HG02981 (cell line): ENCODE measurements around the gene UVSSA.

Source experiments
- ATAC-seq: cut with Tn5 transposase; IDR thresholded peaks from one replicate; pipeline ENCODE4 v1.9.1; 2021; ENCODE audit warnings: mild to moderate bottlenecking, moderate library complexity; ENCODE audit not compliant: unreplicated experiment

UVSSA gene, protein sequence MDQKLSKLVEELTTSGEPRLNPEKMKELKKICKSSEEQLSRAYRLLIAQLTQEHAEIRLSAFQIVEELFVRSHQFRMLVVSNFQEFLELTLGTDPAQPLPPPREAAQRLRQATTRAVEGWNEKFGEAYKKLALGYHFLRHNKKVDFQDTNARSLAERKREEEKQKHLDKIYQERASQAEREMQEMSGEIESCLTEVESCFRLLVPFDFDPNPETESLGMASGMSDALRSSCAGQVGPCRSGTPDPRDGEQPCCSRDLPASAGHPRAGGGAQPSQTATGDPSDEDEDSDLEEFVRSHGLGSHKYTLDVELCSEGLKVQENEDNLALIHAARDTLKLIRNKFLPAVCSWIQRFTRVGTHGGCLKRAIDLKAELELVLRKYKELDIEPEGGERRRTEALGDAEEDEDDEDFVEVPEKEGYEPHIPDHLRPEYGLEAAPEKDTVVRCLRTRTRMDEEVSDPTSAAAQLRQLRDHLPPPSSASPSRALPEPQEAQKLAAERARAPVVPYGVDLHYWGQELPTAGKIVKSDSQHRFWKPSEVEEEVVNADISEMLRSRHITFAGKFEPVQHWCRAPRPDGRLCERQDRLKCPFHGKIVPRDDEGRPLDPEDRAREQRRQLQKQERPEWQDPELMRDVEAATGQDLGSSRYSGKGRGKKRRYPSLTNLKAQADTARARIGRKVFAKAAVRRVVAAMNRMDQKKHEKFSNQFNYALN

DNA sequence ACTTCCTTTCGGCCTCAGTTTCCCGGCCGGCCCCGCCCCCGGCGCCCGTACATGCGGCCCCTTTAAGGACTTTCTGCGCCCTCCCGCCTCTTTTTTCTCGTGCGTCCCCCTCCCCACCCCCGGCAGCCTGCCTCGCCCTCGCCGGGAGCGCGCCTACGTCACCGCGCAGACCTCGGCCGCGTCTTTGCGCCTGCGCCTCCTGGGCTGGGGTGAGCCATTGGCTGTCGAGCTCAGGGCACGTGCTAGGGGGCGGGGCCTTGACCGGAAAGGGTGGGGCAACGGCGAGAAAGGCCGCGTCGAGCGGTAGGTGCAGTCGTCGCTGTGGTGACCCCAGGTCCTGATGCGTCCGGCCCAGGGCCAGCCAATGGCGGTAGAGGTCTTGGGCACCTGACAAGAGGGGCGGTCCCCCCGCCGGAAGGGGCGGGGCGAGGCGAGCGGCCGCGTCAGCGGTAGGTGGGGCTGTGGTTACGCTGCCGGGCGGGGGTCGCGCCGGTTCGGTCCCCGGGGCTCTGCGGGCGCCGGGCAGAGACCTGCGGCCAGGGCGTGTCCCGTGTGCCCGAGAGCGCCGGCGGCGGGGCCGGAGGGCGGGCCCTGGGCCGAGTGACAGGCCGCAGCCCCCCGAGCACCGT is at the start of gene UVSSA:
TSS of gene UVSSA (plus strand) at position 428 of the 629 bp plus-strand sequence. CDS start 884 bp downstream, outside the sequence.
- ATAC-seq: peak; percentile 94

DNA sequence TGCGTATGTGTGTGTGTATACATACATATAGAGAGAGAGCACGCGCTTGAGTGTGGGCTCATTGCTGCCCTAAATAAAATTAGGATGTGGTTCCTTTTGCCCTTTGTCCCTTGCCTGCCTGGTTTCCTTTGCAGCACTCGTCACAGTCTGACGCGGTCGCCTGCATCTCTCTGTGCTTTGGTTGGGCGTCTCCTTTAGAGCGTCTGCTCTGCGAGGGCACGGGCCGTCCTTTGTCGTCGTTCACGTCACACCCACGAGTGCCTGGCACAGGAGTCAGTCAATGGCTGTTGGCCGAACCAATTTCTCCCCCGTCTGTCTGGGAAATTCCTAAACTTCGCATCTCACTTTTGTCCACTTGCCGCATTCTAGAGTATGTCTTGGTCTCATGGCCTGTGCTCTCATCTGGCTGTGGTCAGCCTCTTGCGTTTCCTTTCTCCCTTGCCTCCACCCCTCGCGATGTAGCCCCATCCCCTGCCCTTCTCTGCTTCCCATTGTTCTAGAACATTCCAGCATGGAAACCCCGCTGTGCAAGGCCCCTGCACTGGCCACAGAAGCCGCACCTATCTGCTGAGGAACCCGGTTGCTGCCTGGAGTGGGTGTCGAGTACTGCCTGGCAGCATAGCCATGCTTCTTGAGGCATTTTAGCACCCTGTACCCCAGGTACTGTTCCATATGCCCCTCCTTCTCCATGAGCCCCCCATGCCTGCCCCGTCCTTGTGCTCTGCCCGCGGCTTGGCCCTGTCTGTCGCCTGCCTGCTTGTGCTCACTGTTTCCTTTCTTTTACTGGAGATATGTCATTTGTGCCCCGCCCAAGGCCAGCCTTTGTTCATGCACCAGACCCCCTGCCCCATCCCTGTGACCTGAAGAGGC is 49.3 kb upstream of the UVSSA start:
- no peak for ATAC-seq

DNA sequence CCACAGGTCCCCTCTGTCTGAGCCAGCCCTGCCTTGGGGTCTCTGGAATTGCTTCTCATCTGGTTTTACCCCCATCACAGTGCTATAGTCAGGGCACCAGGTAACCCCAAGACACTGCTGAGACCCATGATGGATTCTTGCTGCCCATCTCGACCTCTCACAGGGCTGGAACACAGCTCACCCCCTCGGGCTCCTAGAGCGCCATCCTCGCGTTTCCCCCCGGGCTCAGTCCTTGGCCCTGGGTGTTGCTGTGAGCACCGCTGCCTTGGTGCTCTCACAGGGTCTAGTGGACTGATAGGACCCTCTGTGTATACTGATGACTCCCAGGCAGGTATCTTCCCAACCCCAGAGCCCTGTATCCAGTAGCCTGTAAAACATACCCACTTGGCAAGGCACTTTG is 48.5 kb upstream of the UVSSA start:
- ATAC-seq: no peak

DNA sequence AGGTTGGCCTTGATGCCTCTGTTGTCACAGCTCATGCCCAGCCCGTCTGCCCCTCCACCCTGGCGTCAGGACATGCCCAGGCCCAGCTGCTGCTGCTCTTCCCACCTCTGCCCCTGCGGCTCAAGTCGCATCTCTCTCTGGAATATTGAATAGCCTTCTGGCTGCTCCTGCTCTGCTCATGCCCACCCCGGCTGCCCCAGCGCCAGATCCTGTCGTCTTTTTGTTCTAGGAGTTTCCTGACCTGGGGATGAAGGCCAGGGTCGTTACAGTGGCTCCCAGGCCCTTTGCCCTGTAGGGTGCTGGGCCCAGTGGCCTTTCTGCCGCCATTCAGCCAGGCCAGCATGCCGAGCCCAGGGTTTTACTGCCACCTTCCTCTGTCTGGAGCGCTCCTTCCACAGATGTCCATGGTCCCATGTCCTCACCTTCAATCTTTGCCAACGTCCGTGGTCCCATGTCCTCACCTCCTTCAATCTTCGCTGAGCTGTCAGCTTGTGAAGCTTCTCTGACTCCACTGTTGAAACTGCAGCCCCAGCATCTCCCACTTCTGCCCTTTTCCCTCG is 47.6 kb upstream of the UVSSA start:
- ATAC-seq: no peak

DNA sequence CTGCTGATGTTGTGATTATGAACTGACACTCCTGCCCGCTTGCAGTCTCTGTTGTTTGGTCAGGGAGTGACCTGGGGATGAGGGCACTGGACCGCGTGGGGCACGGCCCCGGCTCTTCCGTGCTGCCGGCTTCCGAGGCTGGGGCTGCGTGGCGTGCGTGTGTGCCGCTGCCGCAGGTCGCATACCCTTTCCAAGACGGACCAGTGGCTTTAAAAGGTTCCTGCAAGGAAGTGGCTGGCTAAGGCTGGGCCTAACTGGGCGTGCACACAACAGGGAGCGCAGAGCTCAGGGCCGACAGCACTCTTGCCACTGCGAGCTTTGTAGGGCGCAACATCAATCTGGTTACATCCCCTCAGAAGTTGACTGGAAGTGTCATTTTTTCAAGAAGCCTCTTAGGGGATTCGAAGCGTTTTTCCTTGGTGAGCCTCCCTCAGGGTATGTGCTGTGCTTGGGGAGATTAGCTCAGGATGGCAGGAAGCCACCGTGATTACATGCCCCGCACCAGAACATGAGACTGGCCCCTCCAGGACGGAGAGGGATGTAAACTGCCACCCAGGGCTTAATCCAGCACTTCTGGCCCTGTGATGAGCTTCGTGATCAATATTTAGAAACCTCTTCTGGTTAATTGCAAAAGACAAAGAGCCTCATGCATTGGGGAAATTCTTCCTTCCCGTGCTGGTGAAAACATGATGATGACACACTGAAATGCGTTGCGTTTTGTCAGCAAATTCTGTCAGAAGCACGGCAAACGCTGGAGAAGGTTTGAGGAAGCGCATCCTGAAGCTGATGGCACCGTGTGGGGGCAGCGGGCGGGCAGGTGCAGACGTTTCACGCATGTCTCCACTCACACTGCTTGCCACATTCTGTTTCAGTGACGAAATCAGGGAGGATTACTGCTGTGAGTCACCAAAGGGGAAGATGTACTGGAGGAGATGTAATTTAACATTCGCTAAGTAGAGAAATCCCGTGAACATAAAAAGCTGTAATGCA is 46.2 kb upstream of the UVSSA start:
- no peak for ATAC-seq

DNA sequence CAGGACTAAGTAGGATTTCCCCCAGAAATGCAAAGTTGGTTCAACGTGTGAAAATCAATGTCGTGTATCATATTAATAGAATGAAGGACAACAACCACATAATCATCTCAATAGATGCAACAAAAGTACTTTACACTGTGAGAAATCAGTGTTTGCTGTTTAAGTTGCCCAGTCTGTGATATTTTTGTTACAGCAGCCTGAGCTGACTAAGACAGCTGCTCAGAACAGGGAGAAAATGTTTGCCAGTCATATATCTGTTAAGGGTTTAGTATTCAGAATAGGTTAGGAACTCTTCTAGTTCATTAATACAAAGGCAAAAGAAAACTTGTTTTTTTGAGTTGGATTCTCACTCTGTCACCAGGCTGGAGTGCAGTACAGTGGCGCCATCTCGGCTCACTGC is 44.8 kb upstream of the UVSSA start:
- no peak for ATAC-seq

DNA sequence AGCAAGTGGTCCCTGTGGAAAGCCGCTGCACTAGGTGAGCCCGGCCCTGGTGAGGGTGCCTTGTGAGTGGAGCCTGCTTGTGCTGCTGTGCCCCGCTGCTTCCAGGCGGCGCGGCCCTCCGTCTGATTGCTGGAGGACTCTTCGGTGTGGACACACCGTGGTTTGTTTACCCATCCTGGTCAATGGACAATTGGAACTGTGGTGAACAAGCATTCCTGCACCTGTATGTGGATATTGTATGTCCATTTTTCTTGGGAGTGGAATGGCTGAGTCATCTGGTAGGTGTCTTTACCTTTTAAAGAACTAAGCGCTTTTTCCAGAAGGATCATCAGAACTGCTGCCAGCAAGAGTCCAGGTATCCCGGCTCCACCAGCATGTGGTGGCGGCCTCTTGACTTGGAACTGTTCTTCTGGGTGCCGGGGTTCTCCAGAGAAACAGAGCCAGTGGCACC is 41.7 kb upstream of the UVSSA start:
- ATAC-seq: no peak

DNA sequence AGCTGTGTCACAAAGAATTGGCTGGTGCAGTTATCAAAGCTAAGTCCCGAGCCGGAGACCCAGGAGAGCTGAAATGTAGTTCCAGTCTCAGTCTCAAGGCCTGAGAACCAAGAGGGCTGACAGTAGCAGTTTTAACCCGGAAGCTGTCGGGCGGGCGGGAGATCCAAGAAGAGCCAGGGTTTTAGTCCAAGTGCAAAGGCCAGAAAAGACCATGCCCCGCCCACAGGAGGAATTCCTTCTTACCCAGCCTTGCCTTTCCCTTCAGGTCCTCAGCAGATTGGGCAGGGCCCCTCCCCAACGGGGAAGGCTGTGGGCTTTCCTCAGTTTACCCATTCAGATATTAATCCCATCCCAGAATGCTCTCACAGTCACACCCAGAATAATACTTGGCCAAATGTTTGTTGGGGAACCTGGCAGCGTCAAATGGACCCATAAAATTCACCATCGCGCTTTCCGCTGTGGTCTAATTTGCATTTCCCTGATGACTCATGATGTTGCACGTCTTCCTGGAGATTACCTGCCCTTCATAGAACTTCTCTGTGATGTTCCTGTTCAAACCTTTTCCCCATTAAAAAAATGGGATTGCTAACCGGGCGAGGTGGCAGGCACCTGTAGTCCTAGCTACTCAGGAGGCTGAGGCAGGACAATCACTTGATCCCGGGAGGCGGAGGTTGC is 41.1 kb upstream of the UVSSA start:
- no peak for ATAC-seq

DNA sequence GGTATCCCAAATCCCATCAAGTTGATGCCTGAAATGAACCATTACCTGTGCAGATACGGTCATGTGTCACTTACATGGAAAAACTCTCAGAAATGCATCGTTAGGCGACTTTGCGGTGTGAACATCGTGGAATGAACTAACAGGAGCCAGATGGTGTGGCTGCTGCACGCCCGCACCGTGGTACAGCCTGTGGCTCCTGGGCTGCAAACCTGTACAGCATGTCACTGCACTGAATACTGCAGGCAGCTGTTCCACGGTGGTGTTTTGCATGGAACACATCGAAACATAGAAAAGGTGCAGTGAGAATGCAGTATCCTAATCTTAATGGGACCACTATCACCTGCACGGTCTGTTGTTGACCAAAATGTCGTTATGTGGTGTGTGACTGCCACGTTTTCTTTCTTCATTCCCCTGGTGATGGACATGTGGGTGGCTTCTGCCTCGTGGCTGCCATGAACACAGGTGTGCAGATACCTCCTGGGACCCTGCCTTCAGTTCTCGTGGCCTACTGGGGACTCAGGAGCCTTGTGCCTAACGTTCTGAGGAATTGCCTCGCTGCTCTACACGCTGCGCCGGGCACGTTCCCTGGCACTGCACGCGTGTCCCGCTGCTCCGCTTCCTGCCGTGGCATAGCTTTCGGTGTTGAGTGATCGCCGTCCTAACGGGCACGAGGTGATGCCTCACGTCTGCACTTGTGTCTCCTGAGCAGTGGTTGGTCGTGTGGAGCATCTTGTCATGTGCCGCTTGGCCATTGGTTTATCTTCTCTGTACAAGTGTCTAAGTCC is 38.9 kb upstream of the UVSSA start:
- ATAC-seq: no peak

DNA sequence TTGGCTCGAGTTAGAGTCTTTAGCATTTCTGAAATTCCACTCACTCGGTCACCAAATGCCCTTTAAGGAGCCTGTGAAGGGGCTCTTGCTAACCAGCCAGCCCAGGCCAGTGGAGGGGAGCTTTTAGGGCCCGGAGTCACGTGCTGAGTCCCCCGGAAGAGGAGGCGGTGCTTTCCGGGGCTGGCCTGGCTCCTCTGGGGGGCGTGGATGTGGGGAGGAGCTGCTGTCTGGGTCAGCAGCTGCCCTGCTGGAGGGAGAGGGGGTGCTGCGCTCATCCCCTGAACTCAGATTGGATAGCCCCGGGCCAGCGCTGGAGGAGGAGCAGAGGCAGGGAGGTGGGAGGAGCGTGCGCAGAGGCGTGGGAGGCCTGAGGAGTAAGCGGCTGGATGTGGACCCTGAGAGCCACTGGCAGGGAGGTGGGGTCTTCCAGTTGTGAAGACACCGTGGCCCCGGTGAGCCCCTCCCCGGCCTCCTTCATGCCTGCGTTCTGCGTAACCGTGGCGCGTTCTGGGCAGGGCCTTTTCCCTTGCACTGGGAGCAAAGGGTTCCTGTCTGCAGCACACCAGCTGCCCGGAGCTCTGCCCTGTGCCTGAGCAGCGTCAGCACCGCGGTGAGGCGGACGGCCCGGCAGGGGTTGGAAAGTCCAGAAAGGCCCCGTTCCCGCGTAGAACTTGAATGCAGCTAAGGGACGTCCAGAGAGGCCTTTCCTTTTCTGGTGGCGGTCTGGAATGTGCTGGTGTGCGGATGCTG is 37.6 kb upstream of the UVSSA start:
- peak; percentile 86 for ATAC-seq

DNA sequence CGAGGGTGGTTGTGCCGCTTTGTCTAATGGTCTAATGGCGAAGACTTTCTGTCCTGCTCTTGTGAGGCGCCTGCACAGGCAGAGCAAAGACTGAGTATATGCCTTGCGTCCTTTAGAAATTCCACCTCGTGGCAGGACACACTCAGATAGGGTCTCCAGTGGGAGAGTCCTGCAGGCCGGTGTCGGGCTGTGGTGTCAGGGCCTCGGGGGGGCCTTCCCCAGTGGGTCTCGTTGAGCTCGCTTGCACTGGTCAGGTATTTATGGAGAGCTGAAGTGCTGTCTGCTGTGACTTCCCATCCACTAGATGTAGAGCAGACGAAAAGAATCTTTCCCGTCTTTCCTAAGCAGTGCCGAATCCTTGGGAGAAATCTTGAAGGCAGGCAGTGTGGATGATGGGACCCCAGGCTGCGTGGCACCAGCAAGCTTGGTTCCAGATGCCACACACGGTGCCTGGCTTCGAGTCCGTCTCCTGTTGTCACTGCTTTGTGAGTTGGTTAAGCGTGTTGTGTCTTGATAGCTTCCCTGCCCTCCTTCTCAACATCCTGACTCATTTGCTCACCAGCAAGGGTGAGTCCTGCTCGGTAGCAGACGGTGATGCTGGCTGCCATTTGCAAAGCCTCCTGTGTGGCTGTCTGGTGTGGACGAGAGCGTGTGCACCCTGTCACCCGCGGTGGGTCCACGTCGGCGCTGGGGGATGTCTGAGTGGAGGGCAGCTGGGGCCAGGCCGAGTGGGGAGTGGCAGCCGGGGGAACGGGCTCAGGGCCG is 36.8 kb upstream of the UVSSA start:
- ATAC-seq: no peak

DNA sequence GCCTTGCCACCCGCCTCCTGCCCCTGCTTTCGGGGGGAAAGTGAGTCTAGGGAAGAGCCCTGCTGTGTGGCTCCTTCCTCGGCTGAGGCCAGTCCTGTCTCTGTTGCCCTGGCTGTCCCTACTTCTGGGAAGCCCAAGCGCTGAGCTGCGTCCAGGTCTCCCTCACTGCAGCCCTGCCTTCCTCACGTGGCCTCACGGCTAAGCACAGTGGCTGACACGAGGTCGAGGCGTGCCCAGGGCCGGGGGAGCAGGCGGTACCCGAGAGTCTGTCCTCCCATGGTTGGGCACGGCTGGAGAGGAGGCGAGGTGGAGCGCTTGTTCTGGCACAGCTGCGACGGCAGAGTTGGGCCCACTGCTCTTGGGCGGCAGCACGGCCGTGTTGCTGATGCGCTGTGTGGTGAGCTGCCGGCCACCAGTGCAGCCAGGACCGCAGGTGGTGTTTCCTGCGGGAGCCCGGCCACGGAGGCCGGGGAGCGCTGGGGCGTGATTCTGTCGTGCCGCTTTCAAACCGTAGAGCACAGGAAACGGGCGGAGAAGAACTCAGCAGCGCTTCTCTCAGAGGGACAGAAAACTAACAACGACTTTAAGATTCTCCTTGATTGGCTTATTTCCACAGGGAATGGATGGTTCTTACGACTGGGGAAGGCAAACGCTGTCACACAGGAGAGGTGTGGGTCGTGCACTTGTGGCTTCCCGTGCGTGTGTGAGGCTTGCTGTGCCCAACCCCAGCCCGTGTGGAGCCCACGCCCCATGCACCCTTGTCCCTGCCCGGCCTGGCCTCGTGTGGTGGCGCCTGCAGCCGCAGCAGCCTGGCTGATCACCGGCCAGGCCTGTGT is 36.0 kb upstream of the UVSSA start:
- ATAC-seq: no peak

DNA sequence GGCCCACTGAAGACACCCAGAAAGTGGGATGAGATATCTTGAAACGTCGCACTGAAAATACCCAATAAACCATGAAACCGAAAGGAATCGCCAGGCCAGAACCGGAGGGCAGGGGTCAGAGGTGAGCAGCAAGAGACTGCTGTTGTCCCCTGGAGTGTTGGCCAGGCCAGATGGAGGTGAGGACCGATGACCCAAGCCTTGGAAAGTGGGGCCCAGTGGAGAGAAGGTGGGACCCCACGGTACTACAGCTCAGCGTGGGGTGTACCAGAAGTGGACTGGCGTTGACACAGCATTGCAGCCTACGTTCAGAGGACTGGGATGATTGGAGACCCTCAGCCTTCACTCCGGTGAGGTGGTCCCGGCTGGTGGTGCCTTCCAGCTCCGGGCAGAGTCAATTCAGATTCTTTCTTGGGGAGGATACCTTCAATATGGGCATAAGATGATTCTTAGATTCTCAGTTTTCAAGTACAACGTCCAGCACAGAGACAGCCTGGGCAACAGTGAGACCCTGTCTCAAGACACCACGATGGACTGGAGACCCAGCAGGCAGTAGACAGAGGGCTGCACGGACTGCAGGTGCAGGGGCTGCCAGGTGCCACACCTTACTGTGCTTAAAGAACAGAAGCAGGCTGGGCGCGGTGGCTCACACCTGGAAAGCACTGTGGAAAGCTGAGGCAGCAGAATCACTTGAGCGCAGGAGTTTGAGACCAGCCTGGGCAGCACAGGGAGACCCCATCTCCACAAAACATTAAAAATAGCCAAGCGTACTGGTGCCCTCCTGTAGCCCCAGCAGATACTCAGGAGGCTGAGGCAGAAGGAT is 34.0 kb upstream of the UVSSA start:
- no peak for ATAC-seq

DNA sequence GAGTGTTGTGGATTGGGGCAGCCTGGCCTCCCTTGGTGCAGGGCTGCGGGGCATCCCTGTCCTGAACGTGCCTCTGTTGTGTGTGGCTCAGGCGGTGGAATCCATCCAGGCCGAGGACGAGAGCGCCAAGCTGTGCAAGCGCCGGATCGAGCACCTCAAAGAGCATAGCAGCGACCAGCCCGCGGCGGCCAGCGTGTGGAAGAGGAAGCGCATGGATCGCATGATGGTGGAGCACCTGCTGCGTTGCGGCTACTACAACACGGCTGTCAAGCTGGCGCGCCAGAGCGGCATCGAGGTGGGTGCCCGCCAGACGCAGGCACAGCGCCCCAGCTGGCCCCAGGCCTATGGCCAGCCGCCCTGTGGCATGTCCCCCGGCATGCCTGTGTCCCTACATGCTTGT is 31.7 kb upstream of the UVSSA start:
- ATAC-seq: no peak
